OCI-LY7 (cell line): ENCODE measurements around the gene B3GALT5. TPM values are rescaled to one million over a fixed set of nuclear protein-coding genes. Genes with fewer than 3 reads are reported as not detected.

Experiments used
- BruUV-seq: library from RNA; stranded (reverse); fragments of 400-500 nt; replicated peaks from 2 replicates; lab custom pipeline; 2021; lab: Mats Ljungman, UMichigan
- CTCF ChIA-PET: fragments of 300-600 bp; sonication (Branson Sonifier 250); formaldehyde crosslinking; loops from one replicate; lab custom pipeline; 2022; ENCODE audit warnings: antibody characterized with exemption; ENCODE audit not compliant: unreplicated experiment; lab: Charles Lee
- POLR2A ChIA-PET: fragments of 300-600 bp; sonication (Branson Sonifier 250); formaldehyde crosslinking; loops from one replicate; lab custom pipeline; 2022; ENCODE audit warnings: antibody characterized with exemption; lab: Charles Lee
- DNase-seq: peaks from one replicate; pipeline ENCODE4 v3.0.0-alpha.2; 2015; ENCODE audit warnings: low spot score
- H2AFZ ChIP-seq: fragments of 200-600 bp; sonication (generic), shearing (Covaris generic); 2 replicates; pipeline ENCODE4 v1.6.1; 2014; ENCODE audit warnings: mild to moderate bottlenecking, antibody characterized with exemption, low read length, moderate library complexity
- H3K27ac ChIP-seq: fragments of 200-600 bp; sonication (generic); 2 replicates; pipeline ENCODE4 v1.5.1; 2014; ENCODE audit warnings: mixed run types, low read depth, mild to moderate bottlenecking, moderate library complexity, low read length, inconsistent platforms; ENCODE audit not compliant: poor library complexity, severe bottlenecking
- H3K36me3 ChIP-seq: fragments of 200-600 bp; sonication (generic); 2 replicates; pipeline ENCODE4 v1.6.1; 2014; ENCODE audit warnings: mild to moderate bottlenecking, antibody characterized with exemption, low read length, moderate library complexity, mixed read lengths; ENCODE audit not compliant: insufficient read depth
- H3K4me1 ChIP-seq: fragments of 200-600 bp; sonication (generic); 2 replicates; pipeline ENCODE4 v1.5.1; 2014; ENCODE audit warnings: mild to moderate bottlenecking, low read length; ENCODE audit not compliant: insufficient read depth, poor library complexity, severe bottlenecking
- H3K4me2 ChIP-seq: fragments of 200-600 bp; sonication (generic); 2 replicates; pipeline ENCODE4 v1.6.1; 2014; ENCODE audit warnings: mild to moderate bottlenecking, low read length
- H3K4me3 ChIP-seq: fragments of 200-600 bp; sonication (generic); 2 replicates; pipeline ENCODE4 v1.5.1; 2014; ENCODE audit warnings: mild to moderate bottlenecking, low read depth, low read length; ENCODE audit not compliant: poor library complexity, severe bottlenecking
- H3K79me2 ChIP-seq: fragments of 200-600 bp; sonication (generic); 2 replicates; pipeline ENCODE4 v1.6.1; 2016; ENCODE audit warnings: low read depth, mild to moderate bottlenecking, low read length, moderate library complexity, mixed read lengths; ENCODE audit not compliant: insufficient read depth
- H3K9me2 ChIP-seq: fragments of 200-600 bp; sonication (generic); 2 replicates; pipeline ENCODE4 v1.6.1; 2016; ENCODE audit warnings: mild to moderate bottlenecking, low read length, mixed read lengths; ENCODE audit not compliant: insufficient read depth
- H3K9me3 ChIP-seq: fragments of 200-600 bp; sonication (generic); 2 replicates; pipeline ENCODE4 v1.6.1; 2014; ENCODE audit warnings: mild to moderate bottlenecking, mixed run types, low read length, mixed read lengths
- H4K20me1 ChIP-seq: fragments of 200-600 bp; sonication (generic); 2 replicates; pipeline ENCODE4 v1.6.1; 2014; ENCODE audit warnings: mild to moderate bottlenecking, antibody characterized with exemption, low read length, moderate library complexity, mixed read lengths; ENCODE audit not compliant: insufficient read depth
- EZH2phosphoT487 ChIP-seq: fragments of 200-600 bp; sonication (generic); IDR thresholded peaks from 2 replicates; pipeline ENCODE4 v1.6.1; 2018; ENCODE audit warnings: low read depth, borderline replicate concordance, mild to moderate bottlenecking, mixed run types, antibody characterized with exemption, low read length, moderate library complexity, mixed read lengths
- intact Hi-C: fragments of 100-400 bp; cut with micrococcal nuclease; formaldehyde crosslinking; loops from one replicate; pipeline ENCODE4 v1.10.0; 2022; ENCODE audit not compliant: unreplicated experiment
- total RNA-seq, 2 experiments: library from RNA; depleted of rRNA in 1 of 2; stranded (reverse); fragments of >200 nt in 1 of 2; shearing (Covaris generic) in 1 of 2; gene quantifications; 2 replicates each; pipeline ENCODE4 v1.2.3, GENCODE V29; 2014 to 2022
- TF ChIP-seq, protein P1 (sequence below): fragments of 200-600 bp; sonication (generic); conservative IDR thresholded peaks from 2 replicates; pipeline ENCODE4 v1.5.1; 2014; ENCODE audit warnings: mild to moderate bottlenecking, antibody characterized with exemption, low read length, moderate library complexity, mixed read lengths

The B3GALT5 gene
- total RNA-seq, 2 experiments from 2014 or later: not detected

DNA sequence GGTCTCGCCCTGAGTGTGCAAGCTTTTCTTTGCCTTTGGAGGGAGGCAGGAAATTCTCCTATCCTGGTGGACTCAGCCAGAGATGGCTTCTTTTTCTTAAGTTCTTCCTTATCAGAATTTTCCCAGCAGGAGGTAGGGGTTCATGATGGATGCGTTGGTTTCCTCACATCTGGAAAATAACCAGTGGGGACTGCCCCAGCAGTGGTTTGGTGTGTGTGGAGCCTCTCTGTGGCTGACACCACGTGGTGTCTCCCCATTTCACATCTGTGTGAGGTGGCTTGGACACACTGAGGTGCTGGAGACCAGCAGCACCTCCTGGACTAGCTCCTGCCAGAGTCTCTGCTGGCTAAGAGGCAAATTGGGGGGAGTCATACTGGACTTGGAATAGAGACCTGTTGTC is 32.6 kb downstream of the B3GALT5 start:
- no TSS peak for BruUV-seq
- no peak for TF ChIP-seq EZH2phosphoT487
- TF ChIP-seq, protein P1, sequence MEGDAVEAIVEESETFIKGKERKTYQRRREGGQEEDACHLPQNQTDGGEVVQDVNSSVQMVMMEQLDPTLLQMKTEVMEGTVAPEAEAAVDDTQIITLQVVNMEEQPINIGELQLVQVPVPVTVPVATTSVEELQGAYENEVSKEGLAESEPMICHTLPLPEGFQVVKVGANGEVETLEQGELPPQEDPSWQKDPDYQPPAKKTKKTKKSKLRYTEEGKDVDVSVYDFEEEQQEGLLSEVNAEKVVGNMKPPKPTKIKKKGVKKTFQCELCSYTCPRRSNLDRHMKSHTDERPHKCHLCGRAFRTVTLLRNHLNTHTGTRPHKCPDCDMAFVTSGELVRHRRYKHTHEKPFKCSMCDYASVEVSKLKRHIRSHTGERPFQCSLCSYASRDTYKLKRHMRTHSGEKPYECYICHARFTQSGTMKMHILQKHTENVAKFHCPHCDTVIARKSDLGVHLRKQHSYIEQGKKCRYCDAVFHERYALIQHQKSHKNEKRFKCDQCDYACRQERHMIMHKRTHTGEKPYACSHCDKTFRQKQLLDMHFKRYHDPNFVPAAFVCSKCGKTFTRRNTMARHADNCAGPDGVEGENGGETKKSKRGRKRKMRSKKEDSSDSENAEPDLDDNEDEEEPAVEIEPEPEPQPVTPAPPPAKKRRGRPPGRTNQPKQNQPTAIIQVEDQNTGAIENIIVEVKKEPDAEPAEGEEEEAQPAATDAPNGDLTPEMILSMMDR: no peak
- CTCF ChIA-PET: no interaction called here

DNA sequence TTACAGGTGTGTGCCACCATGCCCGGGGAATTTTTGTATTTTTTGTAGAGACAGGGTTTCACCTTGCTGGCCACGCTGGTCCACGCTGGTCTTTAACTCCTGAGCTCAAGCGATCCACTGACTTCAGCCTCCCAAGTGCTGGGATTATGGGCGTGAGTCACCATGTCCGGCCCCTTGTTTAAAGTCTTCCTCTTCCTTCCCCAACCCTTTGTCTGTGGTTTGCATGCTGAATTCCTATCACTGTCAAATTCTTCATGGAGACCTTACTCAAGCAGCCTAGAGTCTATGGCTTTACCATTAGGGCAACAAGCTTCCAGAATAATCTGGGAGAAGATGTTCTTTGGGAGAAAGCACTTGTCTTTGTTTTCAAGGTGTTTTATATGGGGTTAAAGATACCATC is 34.7 kb downstream of the B3GALT5 start:
- Histone ChIP-seq H3K9me2 (no peaks in the 10 kb centered on the region), H3K79me2 (no peaks in the 10 kb centered on the region), H3K9me3 (no peaks in the 10 kb centered on the region), H3K27ac (no peak overlapping the region), H2AFZ (no peak overlapping the region), H3K4me3 (no peak overlapping the region), H3K36me3 (no peaks in the 10 kb centered on the region), H3K4me1 (no peaks in the 10 kb centered on the region), H3K4me2 (no peak overlapping the region), H4K20me1 (no peaks in the 10 kb centered on the region)
- TF ChIP-seq, protein P1: no peak
- TF ChIP-seq EZH2phosphoT487: no peak
- no peak for DNase-seq
- POLR2A ChIA-PET: no interaction called here
- CTCF ChIA-PET: no interaction called here
- BruUV-seq: no TSS peak
- intact Hi-C loops: no loop called here

More for the DNA sequence above, 32.6 kb downstream of the B3GALT5 start:
- Histone ChIP-seq H2AFZ (no peak overlapping the region), H3K4me2 (no peak overlapping the region), H3K9me3 (no peaks in the 10 kb centered on the region), H4K20me1 (no peaks in the 10 kb centered on the region), H3K9me2 (no peaks in the 10 kb centered on the region), H3K36me3 (no peaks in the 10 kb centered on the region), H3K4me3 (no peak overlapping the region), H3K4me1 (no peaks in the 10 kb centered on the region), H3K27ac (no peak overlapping the region), H3K79me2 (no peaks in the 10 kb centered on the region)
- intact Hi-C loops: no loop called here
- POLR2A ChIA-PET: no interaction called here
- DNase-seq: no peak

DNA sequence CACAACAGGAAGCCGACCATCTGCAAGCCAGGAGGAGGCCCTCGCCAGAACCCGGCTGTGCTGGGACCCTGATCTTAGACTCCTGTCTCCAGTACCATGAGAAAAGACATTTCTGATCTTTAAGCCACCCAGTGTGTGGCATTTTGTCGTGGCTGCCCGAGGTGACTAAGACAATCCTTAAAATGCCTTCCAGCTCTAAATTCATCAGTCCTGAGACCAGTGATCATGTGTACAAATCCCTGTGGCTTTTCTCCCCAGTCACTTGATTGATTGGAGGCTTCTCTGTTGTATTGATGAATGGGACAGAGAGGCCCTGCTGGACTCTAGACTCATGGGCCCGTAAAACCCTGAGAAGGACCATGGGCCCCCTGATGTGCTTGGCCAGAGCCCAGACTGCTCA is 36.1 kb downstream of the B3GALT5 start:
- no peaks in the 10 kb centered on the region for H3K9me3 ChIP-seq
- no peak overlapping the region for H3K4me3 ChIP-seq
- H3K4me2 ChIP-seq: no peak overlapping the region
- TF ChIP-seq, protein P1: no peak
- TF ChIP-seq EZH2phosphoT487: no peak
- no peak overlapping the region for H2AFZ ChIP-seq
- no peaks in the 10 kb centered on the region for H4K20me1 ChIP-seq
- H3K4me1 ChIP-seq: no peaks in the 10 kb centered on the region
- BruUV-seq: no TSS peak
- intact Hi-C loops: no loop called here
- ChIA-PET CTCF (no interaction called here), POLR2A (no interaction called here)
- H3K9me2 ChIP-seq: no peaks in the 10 kb centered on the region
- no peak for DNase-seq
- H3K36me3 ChIP-seq: no peaks in the 10 kb centered on the region
- no peaks in the 10 kb centered on the region for H3K79me2 ChIP-seq
- no peak overlapping the region for H3K27ac ChIP-seq
